Measurements from ENCODE around the gene SF3B2. TPM values are rescaled to one million over a fixed set of nuclear protein-coding genes. Genes with fewer than 3 reads are reported as not detected.
"Not testable (repeated sequence)": the region's sequence is repeated elsewhere in the genome, so short reads cannot be mapped to it uniquely, and the experiment has no call there.

The SF3B2 gene
- total RNA-seq, 1 donor, result 130 TPM

DNA sequence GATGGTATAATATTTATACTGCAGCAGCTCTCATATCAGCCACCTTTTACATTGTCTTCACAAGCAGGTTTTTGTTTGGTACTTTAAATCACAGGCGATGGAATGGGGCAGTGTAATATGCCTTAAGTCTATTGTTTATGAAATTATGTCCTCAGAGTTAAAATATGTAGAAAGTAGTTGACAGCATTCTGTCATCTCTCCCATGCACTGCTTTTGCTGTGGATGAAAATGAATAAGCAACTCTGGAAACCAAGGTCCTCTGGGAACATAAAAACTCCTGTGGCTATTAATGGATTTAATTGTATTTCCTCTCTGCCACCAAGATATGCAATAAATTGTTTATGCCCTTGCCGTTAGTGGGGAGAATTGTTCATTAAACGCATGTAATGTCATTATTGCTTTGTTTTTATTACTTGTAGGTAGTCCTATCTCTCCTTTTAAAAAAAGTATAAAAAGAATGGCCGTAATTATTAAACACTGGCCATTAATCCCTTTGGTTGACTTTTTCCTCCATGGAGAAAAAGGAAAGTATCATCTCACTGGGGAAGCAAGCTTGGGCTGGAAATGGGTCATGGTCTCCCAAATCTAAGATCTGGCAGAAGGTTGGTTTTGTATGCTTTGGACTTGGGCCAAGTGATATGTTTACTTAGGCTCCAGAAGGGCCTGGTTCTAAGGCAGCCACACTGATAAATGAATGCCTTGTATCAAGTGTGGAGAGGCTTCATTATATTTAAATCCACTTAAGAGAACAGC is 31.0 kb downstream of the SF3B2 start:
- TF ChIP-seq CTCF (IDR thresholded peaks at IDR 0.05; ENCODE audit: insufficient read depth, low read depth, low read length), result no peak
- peak; percentile 62 for DNase-seq (ENCODE audit: low read depth)
- H3K4me3 ChIP-seq (ENCODE audit: low read depth, low read length), result no peak overlapping the region

DNA sequence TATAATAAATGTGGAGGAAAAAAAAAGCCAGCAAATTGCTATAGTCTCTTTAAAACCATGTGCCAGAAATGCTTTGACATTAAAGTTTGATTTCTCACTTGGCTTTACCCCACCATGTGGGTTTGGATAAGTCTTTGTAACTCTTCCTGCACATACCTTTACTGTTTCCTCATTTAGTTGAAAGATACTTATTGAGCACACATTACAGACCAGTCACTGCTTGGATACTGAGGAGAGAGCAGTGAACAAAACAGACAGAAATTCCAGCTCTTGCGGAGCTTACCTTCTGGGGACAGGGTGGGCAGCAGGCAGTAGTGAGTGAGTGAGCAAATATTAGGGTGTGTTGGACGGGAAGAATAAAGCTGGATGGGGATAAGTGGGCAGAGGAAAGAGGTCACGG is 31.6 kb downstream of the SF3B2 start:
- no peak for TF ChIP-seq CTCF (IDR thresholded peaks at IDR 0.05; ENCODE audit: insufficient read depth, low read depth, low read length)
- DNase-seq (ENCODE audit: low read depth), result no peak
- no peak overlapping the region for H3K4me3 ChIP-seq (ENCODE audit: low read depth, low read length)

DNA sequence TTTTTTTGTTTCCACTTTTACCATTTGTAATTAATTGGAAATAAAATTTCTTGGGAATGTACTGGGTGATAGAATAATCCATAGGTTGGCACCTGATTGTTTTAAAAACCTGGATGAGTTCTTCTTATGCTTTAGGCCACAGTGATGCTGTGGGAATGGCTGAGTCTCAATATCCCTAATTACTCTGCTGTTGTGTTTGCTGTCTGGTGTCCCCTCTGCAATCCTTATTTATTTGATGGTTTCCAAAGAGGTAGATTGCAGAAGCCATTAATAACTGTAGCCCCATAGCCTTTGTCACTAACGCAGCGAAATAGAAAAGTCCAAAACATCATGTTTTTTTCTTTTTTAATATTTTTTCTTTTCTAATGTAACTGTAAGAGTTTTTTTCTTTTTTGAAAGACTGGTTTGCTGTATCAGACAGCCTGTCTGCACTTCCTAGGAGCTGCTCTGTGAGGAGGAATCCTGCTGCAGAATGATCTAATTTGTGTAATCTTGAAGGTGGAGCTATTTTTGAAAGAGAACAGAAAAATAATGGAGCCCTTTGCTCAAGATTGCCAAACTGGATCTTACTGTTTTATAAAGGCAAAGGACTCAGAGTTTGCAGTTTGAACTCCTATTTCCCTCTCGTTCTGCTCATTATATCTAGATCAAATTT is 32.8 kb downstream of the SF3B2 start:
- no peak overlapping the region for H3K4me3 ChIP-seq (ENCODE audit: low read depth, low read length)
- no peak for TF ChIP-seq CTCF (IDR thresholded peaks at IDR 0.05; ENCODE audit: insufficient read depth, low read depth, low read length)
- no peak for DNase-seq (ENCODE audit: low read depth)

DNA sequence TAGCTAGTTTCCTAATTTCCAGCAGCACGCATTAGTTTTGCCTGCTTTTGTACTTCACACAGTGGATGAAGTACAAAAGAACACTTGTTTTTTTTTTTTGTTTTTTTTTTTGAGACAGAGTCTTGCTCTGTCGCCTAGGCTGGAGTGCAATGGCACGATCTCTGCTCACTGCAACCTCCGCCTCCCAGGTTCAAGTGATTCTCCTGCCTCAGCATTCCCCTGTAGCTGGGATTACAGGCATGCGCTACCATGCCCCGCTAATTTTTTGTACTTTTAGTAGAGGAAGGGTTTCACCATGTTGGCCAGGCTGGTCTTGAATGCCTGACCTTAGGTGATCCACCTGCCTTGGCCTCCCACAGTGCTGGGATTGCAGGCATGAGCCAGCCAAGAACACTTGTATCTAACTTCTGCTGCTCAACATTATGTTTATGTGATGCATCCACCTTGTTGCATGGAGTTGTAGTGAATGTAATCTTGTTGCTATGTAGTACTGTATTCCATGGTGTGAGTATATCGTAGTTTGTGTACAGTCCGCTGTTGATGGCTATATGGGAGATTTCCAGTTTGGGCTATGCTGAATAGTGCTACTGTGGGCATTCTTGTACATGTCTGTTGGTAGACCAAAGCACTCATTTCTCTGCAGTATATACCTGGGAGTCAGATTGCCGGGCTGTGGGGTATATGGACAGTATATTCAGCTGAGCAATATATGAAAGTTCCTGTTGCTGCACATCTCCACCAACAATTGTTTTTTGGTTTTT is 35.2 kb downstream of the SF3B2 start:
- H3K4me3 ChIP-seq (ENCODE audit: low read depth, low read length), result no peak overlapping the region
- TF ChIP-seq CTCF (IDR thresholded peaks at IDR 0.05; ENCODE audit: insufficient read depth, low read depth, low read length), result no peak
- no peak for DNase-seq (ENCODE audit: low read depth)

DNA sequence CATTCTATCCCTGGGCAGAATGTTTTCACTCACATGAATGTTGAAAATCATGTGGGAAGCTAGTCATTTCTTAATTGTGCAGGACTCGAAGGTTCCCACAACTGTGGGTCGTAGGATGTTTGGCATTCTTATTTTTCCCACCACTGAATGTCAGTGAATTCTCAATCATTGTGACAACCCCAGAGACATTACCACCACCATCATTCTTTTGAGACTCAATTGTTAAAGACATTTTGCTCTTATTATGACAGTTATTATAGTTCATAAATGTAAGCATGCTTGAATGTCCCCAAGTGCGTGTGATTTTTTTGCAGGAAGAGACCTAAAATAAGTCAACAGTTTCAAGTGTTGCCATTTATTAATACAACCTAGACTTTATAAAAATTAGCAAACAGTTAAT is 36.9 kb downstream of the SF3B2 start:
- DNase-seq (ENCODE audit: low read depth), result no peak
- no peak overlapping the region for H3K4me3 ChIP-seq (ENCODE audit: low read depth, low read length)
- no peak for TF ChIP-seq CTCF (IDR thresholded peaks at IDR 0.05; ENCODE audit: insufficient read depth, low read depth, low read length)

DNA sequence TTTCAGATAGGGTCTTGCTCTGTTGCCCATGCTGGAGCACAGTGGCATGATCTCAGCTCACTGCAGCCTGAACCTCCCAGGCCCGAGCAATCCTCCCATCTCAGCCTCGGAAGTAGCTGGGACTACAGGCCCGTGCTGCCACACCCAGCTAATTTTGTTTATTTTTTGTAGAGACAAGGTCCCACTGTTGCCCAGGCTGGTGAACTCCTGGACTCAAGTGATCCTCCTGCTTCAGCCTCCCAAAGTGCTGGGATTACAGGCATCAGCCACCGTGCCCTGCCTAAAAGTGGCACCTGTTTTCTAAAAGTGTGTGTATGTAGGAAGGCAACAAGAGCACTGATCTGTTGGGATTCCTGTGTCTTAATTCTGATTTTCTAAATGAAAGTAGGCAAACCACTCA is 38.1 kb downstream of the SF3B2 start:
- no peak for DNase-seq (ENCODE audit: low read depth)
- H3K4me3 ChIP-seq (ENCODE audit: low read depth, low read length), result no peak overlapping the region
- no peak for TF ChIP-seq CTCF (IDR thresholded peaks at IDR 0.05; ENCODE audit: insufficient read depth, low read depth, low read length)

DNA sequence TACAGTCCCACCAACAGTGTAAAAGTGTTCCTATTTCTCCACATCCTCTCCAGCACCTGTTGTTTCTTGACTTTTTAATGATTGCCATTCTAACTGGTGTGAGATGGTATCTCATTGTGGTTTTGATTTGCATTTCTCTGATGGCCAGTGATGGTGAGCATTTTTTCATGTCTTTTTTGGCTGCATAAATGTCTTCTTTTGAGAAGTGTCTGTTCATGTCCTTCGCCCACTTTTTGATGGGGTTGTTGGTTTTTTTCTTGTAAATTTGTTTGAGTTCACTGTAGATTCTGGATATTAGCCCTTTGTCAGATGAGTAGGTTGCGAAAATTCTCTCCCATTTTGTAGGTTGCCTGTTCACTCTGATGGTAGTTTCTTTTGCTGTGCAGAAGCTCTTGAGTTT is 40.0 kb downstream of the SF3B2 start:
- not testable (repeated sequence) for DNase-seq (ENCODE audit: low read depth); H3K4me3 ChIP-seq (ENCODE audit: low read depth, low read length)

DNA sequence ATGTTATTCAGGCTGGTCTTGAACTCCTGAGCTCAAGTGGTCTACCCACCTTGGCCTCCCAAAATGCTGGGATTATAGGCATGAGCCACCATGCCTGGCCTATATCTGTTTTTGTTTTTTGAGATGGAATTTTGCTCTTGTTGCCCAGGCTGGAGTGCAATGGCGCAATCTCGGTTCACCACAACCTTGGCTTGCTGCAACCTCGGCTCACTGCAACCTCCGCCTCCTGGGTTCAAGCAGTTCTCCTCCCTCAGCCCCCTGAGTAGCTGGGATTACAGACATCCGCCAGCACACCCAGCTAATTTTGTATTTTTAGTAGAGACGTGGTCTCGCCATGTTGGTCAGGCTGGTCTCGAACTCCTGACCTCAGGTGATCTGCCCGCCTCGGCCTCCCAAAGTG is 47.6 kb downstream of the SF3B2 start:
- not testable (repeated sequence) for DNase-seq (ENCODE audit: low read depth); H3K4me3 ChIP-seq (ENCODE audit: low read depth, low read length)
